Choroid plexus epithelial cell (primary cell): ENCODE results near the gene RACGAP1.
"Not testable (repeated sequence)": the region's sequence is repeated elsewhere in the genome, so short reads cannot be mapped to it uniquely, and the experiment has no call there.

ENCODE experiments used
- DNase-seq: peaks from one replicate; pipeline ENCODE4 v3.0.0-alpha.2; 2010; ENCODE audit warnings: low read depth
- H3K4me3 ChIP-seq: 2 replicates; pipeline ENCODE4 v1.5.1; 2011; ENCODE audit warnings: low read depth, mild to moderate bottlenecking, control low read depth, low read length, moderate library complexity
- CTCF ChIP-seq: conservative IDR thresholded peaks from 2 replicates; pipeline ENCODE4 v1.5.1; 2011; ENCODE audit warnings: low read depth, mild to moderate bottlenecking, control low read depth, inconsistent platforms, low read length, moderate library complexity

The RACGAP1 gene

GRCh38 chr12:50041062-50041860 lies 16.0 kb upstream of the RACGAP1 start:
- no peak for DNase-seq
- no peak for TF ChIP-seq CTCF

DNA sequence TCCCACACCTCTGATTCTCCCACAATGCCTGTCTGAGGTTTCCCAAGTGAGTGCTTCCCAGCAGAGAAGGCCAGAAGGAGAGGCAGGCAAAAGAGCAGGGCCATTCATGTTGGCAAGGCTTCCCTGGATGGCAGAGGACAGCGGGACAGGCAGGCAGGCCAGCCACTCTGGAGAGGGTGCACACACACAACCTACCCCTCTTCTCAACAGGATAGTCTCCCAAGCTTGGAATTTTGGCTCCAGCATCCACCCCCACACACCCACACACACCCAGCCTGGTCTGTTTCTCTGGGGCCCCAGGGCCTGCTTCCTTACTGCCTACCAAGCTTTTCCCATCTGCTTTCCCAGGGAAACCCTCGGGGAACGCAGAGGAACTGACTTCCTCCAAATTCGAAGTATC lies 15.4 kb upstream of the RACGAP1 start:
- no peak for TF ChIP-seq CTCF
- H3K4me3 ChIP-seq, result no peak overlapping the region
- DNase-seq, result no peak

More at GRCh38 chr12:50041062-50041860, 16.0 kb upstream of the RACGAP1 start:
- no peak overlapping the region for H3K4me3 ChIP-seq

DNA sequence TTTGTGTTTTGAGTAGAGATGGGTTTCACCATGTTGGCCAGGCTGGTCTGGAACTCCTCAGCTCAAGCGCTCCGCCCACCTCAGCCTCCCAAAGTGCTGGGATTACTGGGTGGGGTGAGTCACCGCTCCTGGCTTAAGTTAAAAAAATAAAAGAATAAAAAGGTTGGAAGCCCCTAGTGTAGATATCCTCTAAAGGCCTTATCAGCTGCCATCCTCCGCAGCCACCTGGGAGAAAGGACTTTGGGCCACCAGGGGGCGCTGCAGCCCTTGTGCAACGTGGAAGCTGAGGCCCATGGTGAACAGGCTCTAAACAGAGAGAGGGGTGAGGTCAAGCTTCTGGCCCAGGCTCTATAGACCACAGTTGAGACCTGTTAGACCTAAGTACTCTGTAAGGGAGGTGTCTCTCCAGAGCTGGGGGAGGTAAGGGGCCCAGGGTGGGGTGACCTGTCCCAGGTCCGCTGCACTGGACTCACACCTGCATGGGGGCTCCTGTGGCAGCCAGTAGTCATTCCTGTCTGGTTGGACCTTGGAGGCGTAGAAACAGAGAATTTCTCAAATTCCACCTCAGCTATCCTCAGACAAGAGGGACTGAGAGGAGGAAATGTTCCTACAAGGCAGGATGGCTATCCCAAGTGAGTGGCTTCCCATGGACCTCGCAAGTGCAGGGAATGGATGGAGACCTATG lies 14.0 kb upstream of the RACGAP1 start:
- peak; percentile 83 for DNase-seq
- TF ChIP-seq CTCF, result peak; percentile 94
- no peak overlapping the region for H3K4me3 ChIP-seq

GRCh38 chr12:50038336-50038735 lies 13.0 kb upstream of the RACGAP1 start:
- DNase-seq, result no peak
- no peak overlapping the region for H3K4me3 ChIP-seq
- no peak for TF ChIP-seq CTCF

GRCh38 chr12:50032854-50033581 lies 7.7 kb upstream of the RACGAP1 start:
- TF ChIP-seq CTCF, result no peak
- DNase-seq, result no peak
- H3K4me3 ChIP-seq, result peak overlapping the region; percentile 49

DNA sequence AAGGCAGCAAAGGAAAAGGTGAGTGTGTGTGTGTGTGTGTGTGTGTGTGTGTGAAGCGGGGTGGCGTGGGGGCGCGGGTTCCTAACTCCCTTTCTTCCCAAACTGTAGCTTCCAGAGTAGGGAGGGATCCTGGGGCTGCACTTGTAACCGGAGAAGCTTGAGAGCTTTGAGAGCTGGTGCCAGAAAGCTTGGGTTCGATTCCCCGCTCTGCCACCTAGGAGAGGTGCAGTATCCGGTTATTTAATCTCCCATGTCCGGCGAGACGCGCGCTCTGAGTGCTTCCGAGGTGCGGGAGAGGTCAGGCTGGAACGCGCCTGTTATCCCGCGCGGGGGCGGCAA lies 7.2 kb upstream of the RACGAP1 start:
- H3K4me3 ChIP-seq, result peak overlapping the region; percentile 49
- DNase-seq, result no peak
- TF ChIP-seq CTCF, result no peak

GRCh38 chr12:50030449-50030848 lies 5.2 kb upstream of the RACGAP1 start:
- not testable (repeated sequence) for DNase-seq, H3K4me3 ChIP-seq
